H1 (cell line): ENCODE measurements around the gene AVPR1A. TPM values are rescaled to one million over a fixed set of nuclear protein-coding genes. Genes with fewer than 3 reads are reported as not detected.

Experiments
- CTCF ChIA-PET: fragments of 300-600 bp; sonication (Branson Sonifier 250); formaldehyde crosslinking; loops from one replicate; lab custom pipeline; 2021; ENCODE audit not compliant: partially characterized antibody; lab: Charles Lee
- POLR2A ChIA-PET: fragments of 300-600 bp; sonication (Branson Sonifier 250); formaldehyde crosslinking; loops from one replicate; lab custom pipeline; 2021; ENCODE audit warnings: inconsistent platforms; ENCODE audit not compliant: partially characterized antibody; lab: Charles Lee
- DNase-seq, 2 experiments: peaks; one replicate each; pipeline versions ENCODE4 v3.0.0 to v3.0.0-alpha.2; 2010 to 2022; ENCODE audit warnings: low spot score in 2 of 2, low read depth in 1 of 2, mixed read lengths in 1 of 2
- FAIRE-seq: peaks from 2 replicates; lab custom pipeline; 2011; peaks lifted over from hg19 to GRCh38; lab: Jason Lieb, UNC
- H2AFZ ChIP-seq: 2 replicates; pipeline ENCODE4 v1.8.1; 2012; ENCODE audit warnings: low read length, inconsistent platforms
- H2AK5ac ChIP-seq: 2 replicates; pipeline ENCODE4 v1.6.1; 2013; ENCODE audit warnings: low read depth, low read length
- H2BK120ac ChIP-seq: replicated peaks from 2 replicates; pipeline ENCODE3; 2013; ENCODE audit warnings: low read depth, low read length, inconsistent platforms
- H2BK12ac ChIP-seq: 2 replicates; pipeline ENCODE4 v1.6.1; 2013; ENCODE audit warnings: low read depth, low read length
- H2BK15ac ChIP-seq: 2 replicates; pipeline ENCODE4 v1.6.1; 2013; ENCODE audit warnings: low read length
- H2BK20ac ChIP-seq: 2 replicates; pipeline ENCODE4 v1.6.1; 2013; ENCODE audit warnings: low read length
- H2BK5ac ChIP-seq: 2 replicates; pipeline ENCODE4 v1.6.1; 2013; ENCODE audit warnings: low read depth, low read length
- H3K14ac ChIP-seq: 2 replicates; pipeline ENCODE4 v1.6.1; 2013; ENCODE audit warnings: inconsistent platforms; ENCODE audit not compliant: insufficient read length
- H3K18ac ChIP-seq: 2 replicates; pipeline ENCODE4 v1.6.1; 2013; ENCODE audit warnings: low read length; ENCODE audit errors: extremely low read depth
- H3K23ac ChIP-seq: 2 replicates; pipeline ENCODE4 v1.6.1; 2013; ENCODE audit warnings: inconsistent platforms; ENCODE audit not compliant: insufficient read length
- H3K23me2 ChIP-seq: 2 replicates; pipeline ENCODE4 v1.6.1; 2013; ENCODE audit warnings: low read depth, low read length
- H3K27ac ChIP-seq: 2 replicates; pipeline ENCODE4 v1.6.1; 2011; ENCODE audit warnings: low read depth, low read length, inconsistent platforms
- H3K27me3 ChIP-seq, 4 experiments: replicated peaks in 1 of 4; 1 replicate in 1 of 4; 2 replicates in 3 of 4; pipeline versions ENCODE4 v1.6.1 to v1.8.1; 2011 to 2013; ENCODE audit warnings: low read length in 3 of 4, mild to moderate bottlenecking in 3 of 4, inconsistent platforms in 2 of 4, mixed read lengths in 2 of 4, moderate library complexity in 1 of 4; ENCODE audit not compliant: control insufficient read depth in 3 of 4, insufficient read depth in 3 of 4; ENCODE audit errors: extremely low read depth in 1 of 4
- H3K36me3 ChIP-seq, 4 experiments: 2 replicates each; pipeline versions ENCODE4 v1.6.1 to v1.8.1; 2011 to 2013; ENCODE audit warnings: mild to moderate bottlenecking in 4 of 4, low read length in 3 of 4, moderate library complexity in 2 of 4, control low read depth in 1 of 4, inconsistent platforms in 1 of 4; ENCODE audit not compliant: insufficient read depth in 4 of 4, control insufficient read depth in 2 of 4
- H3K4ac ChIP-seq: replicated peaks from 2 replicates; pipeline ENCODE3; 2013; ENCODE audit warnings: low read length, low read depth, mixed read lengths, inconsistent platforms; ENCODE audit not compliant: insufficient read length
- H3K4me1 ChIP-seq, 4 experiments: replicated peaks in 1 of 4; 1 replicate in 1 of 4; 2 replicates in 3 of 4; pipeline versions ENCODE4 v1.6.1 to v1.8.1; 2011 to 2013; ENCODE audit warnings: low read length in 3 of 4, inconsistent platforms in 2 of 4, mixed read lengths in 1 of 4; ENCODE audit not compliant: insufficient read depth in 4 of 4, control insufficient read depth in 3 of 4
- H3K4me2 ChIP-seq, 2 experiments: 2 replicates each; pipeline versions ENCODE4 v1.6.1 to v1.8.1; 2011 to 2013; ENCODE audit warnings: low read depth in 2 of 2, low read length in 2 of 2, control low read depth in 1 of 2, inconsistent platforms in 1 of 2, mild to moderate bottlenecking in 1 of 2; ENCODE audit not compliant: insufficient read depth in 1 of 2
- H3K4me3 ChIP-seq, 4 experiments: fragments of 200-600, 300-600 bp in 1 of 4; sonication (generic), shearing (Covaris generic), sonication (Bioruptor Twin) in 1 of 4; 2 replicates each; pipeline versions ENCODE4 v1.5.1 to v1.8.1; 2011 to 2016; ENCODE audit warnings: low read length in 4 of 4, low read depth in 3 of 4, control low read depth in 2 of 4, inconsistent platforms in 2 of 4, mild to moderate bottlenecking in 2 of 4, mixed read lengths in 1 of 4, moderate library complexity in 1 of 4; ENCODE audit not compliant: insufficient read depth in 2 of 4; ENCODE audit errors: extremely low read depth in 1 of 4
- H3K56ac ChIP-seq: replicated peaks from 2 replicates; pipeline ENCODE3; 2013; ENCODE audit warnings: low read depth, mild to moderate bottlenecking, mixed read lengths, low read length, inconsistent platforms; ENCODE audit not compliant: insufficient read length
- H3K79me1 ChIP-seq: 2 replicates; pipeline ENCODE4 v1.6.1; 2013; ENCODE audit warnings: low read depth, low read length, control low read depth
- H3K79me2 ChIP-seq, 2 experiments: 2 replicates each; pipeline versions ENCODE4 v1.6.1 to v1.8.1; 2012 to 2013; ENCODE audit warnings: low read length in 2 of 2, mild to moderate bottlenecking in 2 of 2, inconsistent platforms in 1 of 2; ENCODE audit not compliant: insufficient read depth in 2 of 2, control insufficient read depth in 1 of 2
- H3K9ac ChIP-seq, 4 experiments: replicated peaks in 1 of 4; 1 replicate in 1 of 4; 2 replicates in 3 of 4; pipeline versions ENCODE4 v1.6.1 to v1.8.1; 2011 to 2013; ENCODE audit warnings: low read depth in 3 of 4, low read length in 3 of 4, control low read depth in 2 of 4, mild to moderate bottlenecking in 2 of 4, moderate library complexity in 2 of 4, inconsistent platforms in 1 of 4; ENCODE audit errors: extremely low read depth in 1 of 4
- H3K9me3 ChIP-seq, 2 experiments: 2 replicates each; pipeline versions ENCODE4 v1.6.1 to v1.8.1; 2012 to 2013; ENCODE audit warnings: mild to moderate bottlenecking in 2 of 2, moderate library complexity in 2 of 2, control low read depth in 1 of 2, inconsistent platforms in 1 of 2, low read depth in 1 of 2, low read length in 1 of 2, mixed read lengths in 1 of 2; ENCODE audit not compliant: insufficient read depth in 2 of 2
- H4K20me1 ChIP-seq, 2 experiments: replicated peaks in 1 of 2; 2 replicates each; pipeline versions ENCODE3 to v1.8.1; 2011 to 2013; ENCODE audit warnings: inconsistent platforms in 2 of 2, low read length in 2 of 2, mild to moderate bottlenecking in 1 of 2; ENCODE audit not compliant: insufficient read depth in 2 of 2, control insufficient read depth in 1 of 2
- H4K5ac ChIP-seq: 2 replicates; pipeline ENCODE4 v1.6.1; 2013; ENCODE audit warnings: low read length, low read depth, mixed read lengths, inconsistent platforms; ENCODE audit not compliant: insufficient read length
- H4K8ac ChIP-seq: 2 replicates; pipeline ENCODE4 v1.8.0; 2013; ENCODE audit warnings: mild to moderate bottlenecking, moderate library complexity, low read length, inconsistent platforms; ENCODE audit not compliant: insufficient read depth; ENCODE audit errors: extremely low read depth
- H4K91ac ChIP-seq: replicated peaks from 2 replicates; pipeline ENCODE3; 2013; ENCODE audit warnings: low read length, mixed read lengths, inconsistent platforms; ENCODE audit not compliant: insufficient read length
- ASH2L ChIP-seq: fragments of 200-600, 300-600 bp; sonication (generic); IDR thresholded peaks from one replicate; pipeline ENCODE4 v1.7.1; 2017; ENCODE audit warnings: low read length
- CTCF ChIP-seq, 3 experiments: IDR thresholded peaks; 1 replicate in 2 of 3; 2 replicates in 1 of 3; pipeline versions ENCODE4 v1.5.1 to v1.6.1; 2011; ENCODE audit warnings: low read length in 3 of 3, mild to moderate bottlenecking in 3 of 3, inconsistent platforms in 2 of 3, low read depth in 1 of 3, moderate library complexity in 1 of 3; ENCODE audit not compliant: insufficient read depth in 1 of 3; ENCODE audit errors: control extremely low read depth in 1 of 3
- HDAC2 ChIP-seq, 2 experiments: fragments of 300-600 bp in 1 of 2; sonication (generic) in 1 of 2; IDR thresholded peaks; 2 replicates each; pipeline ENCODE4 v1.6.1; 2011 to 2012; ENCODE audit warnings: low read depth in 2 of 2, low read length in 2 of 2, mild to moderate bottlenecking in 2 of 2, moderate library complexity in 2 of 2, borderline replicate concordance in 1 of 2, inconsistent platforms in 1 of 2
- HDAC6 ChIP-seq: IDR thresholded peaks from one replicate; pipeline ENCODE4 v1.7.1; 2012; ENCODE audit warnings: low read depth, mild to moderate bottlenecking, inconsistent platforms, low read length, moderate library complexity
- KDM1A ChIP-seq: fragments of 200-600, 300-600 bp; sonication (generic); IDR thresholded peaks from 2 replicates; pipeline ENCODE4 v1.7.1; 2016; ENCODE audit warnings: mild to moderate bottlenecking, low read length, borderline replicate concordance
- SUZ12 ChIP-seq: fragments of 200-600 bp; sonication (generic); IDR thresholded peaks from 2 replicates; pipeline ENCODE4 v1.6.1; 2012; ENCODE audit warnings: mild to moderate bottlenecking, inconsistent platforms, low read length, moderate library complexity, mixed read lengths
- TCF12 ChIP-seq: IDR thresholded peaks from 2 replicates; pipeline ENCODE4 v1.6.1; 2011; ENCODE audit warnings: low read depth, mild to moderate bottlenecking, low read length
- TEAD4 ChIP-seq: IDR thresholded peaks from 2 replicates; pipeline ENCODE4 v1.6.1; 2012; ENCODE audit warnings: low read depth, low read length, inconsistent platforms, mixed read lengths
- WGBS, 2 experiments: shearing (Covaris generic) in 1 of 2; methylation state at CpG; one replicate each; pipeline versions ENCODE4 v1.1.6 to v1.1.7; 2013 to 2015; ENCODE audit warnings: low lambda C conversion rate in 2 of 2, mixed read lengths in 2 of 2, inconsistent platforms in 1 of 2, low coverage in 1 of 2, missing lambda C conversion rate in 1 of 2; ENCODE audit not compliant: insufficient replicate concordance in 2 of 2, insufficient coverage in 1 of 2, insufficient read length in 1 of 2; ENCODE audit errors: extremely low coverage in 1 of 2, missing lambda C conversion rate in 1 of 2; 5-methylcytosine and 5-hydroxymethylcytosine counted together
- polyA plus RNA-seq, 7 experiments: library from polyadenylated mRNA; depleted of rRNA in 3 of 7; stranded (reverse) in 5 of 7; unstranded in 2 of 7; fragments of >200 nt in 5 of 7; fragments of 200-250 nt in 2 of 7; gene quantifications; 1 replicate in 5 of 7; 2 replicates in 1 of 7; 4 replicates in 1 of 7; pipeline versions ENCODE4 v1.2.1 to v1.2.3, GENCODE V29; 2011 to 2013; ENCODE audit warnings: missing spikeins in 2 of 7, mixed read lengths in 2 of 7
- total RNA-seq: library from RNA; stranded (reverse); fragmentation: NEBNext Ultra II Directional; extraction: Animal tissue kit (Norgen Biotek cat#: 25700); gene quantifications from 2 replicates; pipeline ENCODE4 v1.2.1, GENCODE V29; 2021

The AVPR1A gene
- total and polyA plus RNA-seq, 2 of the 8 experiments (the other 6 are each of a cell fraction or from before 2014, with no cell fraction given): 0.14 to 0.20 TPM

DNA sequence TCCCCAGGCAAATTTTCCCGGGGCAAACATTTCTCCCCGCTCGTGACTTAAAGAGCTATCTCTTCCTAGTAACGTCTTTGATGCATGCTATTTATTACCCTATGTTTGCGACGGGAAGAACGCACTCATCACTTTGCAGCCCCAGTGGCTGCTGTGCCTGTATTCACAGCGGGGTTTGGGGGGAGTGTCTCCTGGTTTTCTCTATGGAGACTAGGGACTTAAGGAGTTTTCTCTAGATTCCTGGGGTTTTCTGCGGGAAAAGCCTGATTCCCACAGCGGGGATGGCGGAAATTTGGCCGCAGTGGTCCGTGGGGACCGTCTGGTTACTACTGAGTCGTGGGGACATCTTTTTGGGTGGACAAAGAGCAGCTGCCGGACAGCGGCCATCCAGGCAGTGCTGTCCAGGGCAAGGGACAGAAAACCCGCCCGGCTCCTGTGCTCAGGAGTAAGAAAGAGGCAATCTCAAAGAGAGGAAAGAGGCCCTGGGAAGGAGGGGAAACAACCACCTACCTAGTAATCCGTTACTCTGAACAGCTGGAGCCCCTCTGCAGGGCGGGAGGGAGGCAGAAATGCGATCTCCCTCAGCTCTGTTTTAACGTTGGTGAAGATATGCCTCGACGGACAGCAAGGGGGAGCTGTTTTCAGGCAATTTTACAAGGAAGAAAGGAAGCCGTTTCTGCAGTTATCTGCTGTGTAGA lies 771 bp upstream of the AVPR1A start:
- WGBS, 2 experiments: 4% methylated on average over 26 of the region's 26 CpGs; no CpG with 5 or more reads in 1 of the 2 experiments
- H3K9me3 ChIP-seq: peaks cover 0 to 6% of the 10 kb centered on the region in 2 experiments; a peak in 2 of 4 replicates
- no peak overlapping the region for H3K18ac ChIP-seq
- H2BK15ac ChIP-seq: no peak overlapping the region
- peaks cover 22% of the 10 kb centered on the region for H3K23me2 ChIP-seq
- no peak overlapping the region for H3K14ac ChIP-seq
- ChIA-PET CTCF (interaction anchor here (0.6 to 2.9 kb wide), 42 partner anchors 9 to 831 kb away, joined by 3 to 19 read pairs (median 4); no protein-coding TSS in a partner anchor), POLR2A (interaction anchor here (1.6 kb wide), 1 partner anchor 177 kb away, joined by 3 read pairs; no protein-coding TSS in a partner anchor)
- no peak overlapping the region for H3K23ac ChIP-seq
- no peak overlapping the region for H2BK5ac ChIP-seq
- H3K4me2 ChIP-seq: peak overlapping the region; percentile 97 to 98
- no peaks in the 10 kb centered on the region for H3K79me1 ChIP-seq
- no peak overlapping the region for H2AK5ac ChIP-seq
- H2BK120ac ChIP-seq: no peak overlapping the region
- FAIRE-seq (peak; percentile 86), DNase-seq (peak; percentile 62 to 67)
- no peak overlapping the region for H2BK20ac ChIP-seq
- H3K27me3 ChIP-seq: peaks cover 17 to 41% (median 34%) of the 10 kb centered on the region in 4 experiments
- H3K9ac ChIP-seq: no peak overlapping the region
- H3K56ac ChIP-seq: no peak overlapping the region
- H4K20me1 ChIP-seq: peaks cover 2 to 5% of the 10 kb centered on the region in 2 experiments
- H3K4ac ChIP-seq: no peak overlapping the region
- H2AFZ ChIP-seq: peak overlapping the region; percentile 90; the same call in 1 of the 2 replicates
- H3K4me3 ChIP-seq: peak overlapping the region; percentile 46 to 65 (median 58)
- H4K91ac ChIP-seq: no peak overlapping the region
- no peak overlapping the region for H4K5ac ChIP-seq
- no peaks in the 10 kb centered on the region for H3K79me2 ChIP-seq
- H3K4me1 ChIP-seq: peaks cover 0 to 13% (median 9%) of the 10 kb centered on the region in 4 experiments; a peak in 5 of 7 replicates
- no peak overlapping the region for H2BK12ac ChIP-seq
- H4K8ac ChIP-seq: no peak overlapping the region
- H3K36me3 ChIP-seq: no peaks in the 10 kb centered on the region
- H3K27ac ChIP-seq: no peak overlapping the region
- TF ChIP-seq ASH2L (peak; percentile 14), TEAD4 (peak; percentile 61), CTCF (IDR thresholded peaks at IDR 0.05; ENCODE audit: control extremely low read depth in 1 of 3, insufficient read depth in 1 of 3, low read depth in 1 of 3, low read length in 3 of 3) (peak; percentile 67 to 95 (median 72)), TCF12 (0 out of 2 replicates have a peak, but pooled peaks have one; percentile 36), HDAC2 (IDR thresholded peaks at IDR 0.05; ENCODE audit: borderline replicate concordance in 1 of 2, low read depth in 2 of 2, low read length in 2 of 2) (0 out of 4 replicates have a peak, but pooled peaks of 1 of the 2 experiments have one; percentile 30), HDAC6 (no peak), SUZ12 (peak; percentile 5; the same call in 1 of the 2 replicates), KDM1A (no peak)
